ENCODE data around the gene POLE4.

GRCh38 chr2:74952575-74952974 lies 5.9 kb upstream of the POLE4 start:
- no peak for TF ChIP-seq POLR2A (IDR thresholded peaks at IDR 0.05)
- no peak for TF ChIP-seq CTCF (IDR thresholded peaks at IDR 0.05)
- TF ChIP-seq POLR2AphosphoS5 (IDR thresholded peaks at IDR 0.05): no peak
